NAMALWA (cell line): Measurements from ENCODE around the gene SIRT4.
A peak's percentile ranks its signal among the peaks of the same experiment; 100 is the strongest.
"Not testable (repeated sequence)": the region's sequence is repeated elsewhere in the genome, so short reads cannot be mapped to it uniquely, and the experiment has no call there.

Experiments
- DNase-seq: peaks from one replicate; pipeline ENCODE4 v3.0.0-alpha.2; 2015; ENCODE audit warnings: low spot score

The SIRT4 gene

DNA sequence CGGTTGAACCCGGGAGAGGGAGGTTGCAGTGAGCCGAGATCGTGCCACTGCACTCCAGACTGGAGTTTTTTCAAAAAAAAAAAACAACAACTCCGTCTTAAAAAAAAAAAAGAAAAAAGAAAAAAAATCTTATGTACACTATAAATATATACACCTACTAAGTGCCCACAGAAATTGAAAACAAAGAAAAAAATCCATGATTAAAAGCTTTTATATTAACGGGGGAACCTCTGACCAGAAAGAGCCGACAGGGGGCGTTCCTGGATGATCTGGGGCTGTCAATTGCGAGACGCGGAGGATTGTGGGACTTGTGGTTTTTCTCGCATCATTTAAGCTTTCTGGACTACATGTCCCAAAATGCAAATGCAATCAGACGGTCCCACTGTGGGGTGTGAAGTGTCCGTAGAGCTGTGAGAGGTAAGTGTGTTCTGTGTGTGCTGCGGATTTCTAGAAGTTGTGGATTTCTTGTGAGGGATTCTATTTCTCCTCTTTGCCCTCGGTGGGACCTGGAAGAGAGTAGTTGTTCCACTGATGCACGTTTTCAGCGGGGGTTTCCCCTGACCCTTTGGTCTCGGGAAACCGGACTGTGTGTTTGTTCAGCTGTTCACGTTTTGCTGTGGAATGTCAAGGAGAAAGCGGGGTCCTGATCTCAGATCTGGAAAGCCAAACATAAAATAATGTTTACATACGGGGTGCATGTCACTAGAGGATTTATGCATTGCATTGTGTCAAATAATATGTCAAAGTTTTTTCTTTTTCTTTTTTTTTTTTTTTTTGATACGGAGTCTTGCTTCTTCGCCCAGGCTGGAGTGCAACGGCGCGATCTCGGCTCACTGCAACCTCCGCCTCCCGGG, at the start of gene SIRT4:
SIRT4 (plus strand) TSS at position 360 of the 854 bp plus-strand sequence. CDS start 1,241 bp downstream, outside the sequence.
- DNase-seq = peak; percentile 98

DNA sequence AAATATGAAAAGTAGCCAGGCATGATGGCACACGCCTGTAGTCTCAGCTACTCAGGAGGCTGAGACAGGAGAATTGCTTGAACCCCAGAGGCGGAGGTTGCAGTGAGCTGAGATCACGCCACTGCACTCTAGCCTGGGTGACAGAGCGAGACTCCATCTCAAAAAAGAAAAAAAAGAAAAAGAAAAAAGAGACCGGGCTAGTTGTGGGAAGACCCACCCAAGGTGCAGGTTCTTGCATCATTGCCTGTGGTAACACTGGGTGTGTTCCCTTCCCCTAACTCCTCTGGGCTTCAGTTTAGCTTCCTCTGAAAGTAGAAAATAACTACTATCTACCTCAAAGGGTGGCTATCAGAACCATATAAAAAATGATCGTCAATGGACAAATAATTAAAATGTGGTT, 48.8 kb upstream of the SIRT4 start:
- DNase-seq = not testable (repeated sequence)

DNA sequence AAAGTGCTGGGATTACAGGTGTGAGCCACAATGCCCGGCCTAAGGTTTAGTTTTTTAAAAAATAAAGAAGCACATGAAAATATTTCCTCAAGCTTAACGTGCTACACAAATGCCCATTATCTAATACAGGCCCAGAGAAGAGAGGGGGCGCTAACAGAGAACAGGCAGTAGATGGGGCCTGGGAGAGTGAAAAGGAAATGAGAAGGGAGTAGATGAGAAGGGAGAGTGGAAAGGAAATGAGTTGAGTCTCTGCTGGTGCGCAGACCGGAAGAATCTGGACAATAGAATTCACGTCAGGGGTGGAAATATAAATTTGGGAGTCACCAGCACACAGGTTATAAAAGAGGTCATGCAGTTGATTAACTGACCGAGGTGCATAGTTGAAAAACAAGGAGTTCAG, 47.3 kb upstream of the SIRT4 start:
- no peak for DNase-seq

DNA sequence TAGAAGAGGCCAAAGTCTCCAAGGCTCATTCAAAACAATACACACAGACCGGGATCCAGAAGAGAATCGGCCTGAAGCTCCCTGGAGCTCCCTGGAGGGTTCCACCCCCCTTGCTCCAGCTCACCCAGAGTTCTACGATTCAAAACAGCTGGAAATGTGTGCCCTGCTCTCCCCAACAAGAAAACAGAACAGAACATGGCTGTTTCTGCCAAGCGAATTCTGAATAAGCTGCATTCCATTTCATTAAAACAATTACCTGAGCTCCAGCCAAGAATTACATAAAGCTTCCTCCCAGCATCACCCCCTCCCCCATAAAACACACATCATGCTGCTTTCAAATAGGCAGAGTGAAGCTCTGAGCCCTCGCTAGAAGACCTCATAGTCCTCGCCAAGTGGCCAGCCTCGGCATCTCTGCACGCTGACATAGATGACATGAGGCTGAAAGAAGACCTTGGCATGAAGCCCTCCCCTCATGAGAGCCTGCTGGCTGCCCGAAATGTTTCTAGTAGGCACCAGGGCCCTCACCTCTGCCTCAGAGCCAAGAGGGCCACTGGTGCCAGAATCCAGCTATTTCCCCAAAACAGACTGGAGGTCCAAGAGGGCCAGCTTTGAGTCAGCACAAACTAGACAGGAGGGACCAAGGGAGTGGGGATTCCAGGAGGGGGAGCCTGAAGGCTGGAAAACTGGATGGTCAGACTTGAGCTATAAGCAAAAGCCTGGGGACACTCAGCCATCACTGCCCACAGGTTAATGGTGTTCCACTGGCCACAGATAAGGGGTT, 44.9 kb upstream of the SIRT4 start:
- DNase-seq = no peak

GRCh38 chr12:120258323-120258896, 43.7 kb upstream of the SIRT4 start:
- no peak for DNase-seq

DNA sequence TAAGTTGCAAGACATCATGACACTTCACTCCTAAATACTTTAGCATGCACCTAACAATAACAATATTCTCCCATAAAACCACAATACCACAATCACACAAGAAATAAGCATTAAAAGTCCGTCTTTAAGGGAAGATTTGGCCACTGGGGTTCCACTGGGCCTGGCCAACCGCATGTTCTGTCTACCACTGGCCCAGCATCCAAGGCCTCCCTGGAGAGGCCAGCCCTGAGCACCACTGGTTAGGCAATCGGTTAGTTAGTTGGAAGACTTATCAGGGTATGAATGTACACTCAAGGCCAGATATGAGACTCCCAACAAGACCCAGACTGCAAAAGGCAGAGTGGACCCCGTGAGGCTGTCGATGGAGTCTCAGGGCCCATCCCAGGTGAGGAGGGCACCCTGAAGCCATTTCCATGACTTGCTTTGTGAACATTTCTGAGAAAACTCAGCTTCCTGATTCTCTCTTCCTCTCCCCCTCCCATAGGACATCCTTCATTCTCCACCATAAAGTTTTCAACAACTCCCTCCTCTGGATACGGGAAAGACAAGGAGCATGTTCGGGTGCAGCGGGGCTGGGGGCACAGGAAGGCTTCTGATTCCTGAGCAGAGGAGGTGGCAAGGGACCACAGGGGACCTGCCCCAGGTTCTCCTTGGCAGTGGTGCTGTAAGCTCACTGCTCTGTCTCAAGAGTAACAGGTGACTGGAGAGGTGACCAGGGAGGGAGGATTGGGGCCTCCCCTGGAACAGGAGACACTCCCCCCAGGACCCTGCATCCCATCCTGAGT, 42.5 kb upstream of the SIRT4 start:
- no peak for DNase-seq

- DNase-seq = no peak
Observed at GRCh38 chr12:120260607-120261006, 41.5 kb upstream of the SIRT4 start.

GRCh38 chr12:120261951-120262851, 39.9 kb upstream of the SIRT4 start:
- no peak for DNase-seq

- DNase-seq = no peak
Observed at GRCh38 chr12:120262852-120263747, 39.0 kb upstream of the SIRT4 start.

DNA sequence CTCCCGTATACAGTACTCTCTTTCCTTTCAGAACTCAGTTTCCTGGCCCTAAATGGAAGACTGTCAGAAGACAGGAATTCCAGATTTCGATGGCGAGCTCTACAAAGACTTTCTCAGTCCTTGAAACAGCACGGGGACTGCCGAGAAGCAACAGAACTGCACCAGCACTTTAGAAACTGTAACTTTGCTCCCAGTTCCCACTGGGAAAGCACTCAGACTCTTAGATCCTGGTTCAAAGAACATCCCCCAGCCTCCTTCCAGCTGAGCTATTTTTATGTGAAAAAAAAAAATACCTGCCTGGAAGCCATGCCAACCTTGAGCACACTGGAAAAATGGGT, 38.4 kb upstream of the SIRT4 start:
- DNase-seq = no peak

GRCh38 chr12:120264086-120264903, 37.8 kb upstream of the SIRT4 start:
- no peak for DNase-seq

GRCh38 chr12:120264904-120265472, 37.1 kb upstream of the SIRT4 start:
- DNase-seq = no peak

DNA sequence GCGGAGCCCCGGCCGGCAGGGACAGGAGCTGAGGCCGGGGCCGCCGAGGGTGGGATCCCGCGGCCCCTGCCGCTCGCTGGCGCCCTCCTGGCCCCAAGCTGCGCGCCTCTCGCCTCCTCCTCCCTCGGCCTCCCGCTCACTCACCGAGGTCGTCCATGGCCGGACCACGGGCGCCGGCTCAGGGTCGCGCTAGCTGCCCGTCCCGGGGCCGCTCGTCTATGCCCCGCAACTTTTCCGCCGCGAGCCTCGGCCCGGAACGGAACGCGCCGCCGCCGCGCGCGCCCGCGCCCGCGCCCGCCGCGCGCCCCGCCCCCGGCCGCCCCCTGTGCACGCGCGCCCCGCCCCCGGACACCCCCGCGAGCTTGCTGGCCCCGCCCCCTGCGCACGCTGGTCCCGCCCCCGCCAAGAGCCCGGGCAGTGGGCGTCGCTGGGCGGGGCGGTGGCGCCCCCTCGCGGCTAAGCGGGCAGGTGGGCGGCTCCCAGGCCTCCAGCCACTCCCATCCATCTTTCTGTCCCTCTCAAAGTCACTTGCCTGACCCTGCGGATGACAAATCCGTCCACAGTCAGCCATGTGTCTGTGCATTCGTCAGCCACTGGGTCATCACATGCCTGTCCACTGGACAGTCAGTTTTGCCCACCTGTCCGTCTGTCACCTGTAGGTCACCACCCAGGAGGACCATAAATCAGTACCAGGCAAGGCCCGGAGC, 36.5 kb upstream of the SIRT4 start, which contains the start of gene PXN:
PXN (minus strand) TSS at position 258 of the 707 bp plus-strand sequence; CDS start at position 157, 101 bp downstream.
- peak; percentile 83 for DNase-seq

- no peak for DNase-seq
Observed at GRCh38 chr12:120266180-120266870, 35.8 kb upstream of the SIRT4 start.

DNA sequence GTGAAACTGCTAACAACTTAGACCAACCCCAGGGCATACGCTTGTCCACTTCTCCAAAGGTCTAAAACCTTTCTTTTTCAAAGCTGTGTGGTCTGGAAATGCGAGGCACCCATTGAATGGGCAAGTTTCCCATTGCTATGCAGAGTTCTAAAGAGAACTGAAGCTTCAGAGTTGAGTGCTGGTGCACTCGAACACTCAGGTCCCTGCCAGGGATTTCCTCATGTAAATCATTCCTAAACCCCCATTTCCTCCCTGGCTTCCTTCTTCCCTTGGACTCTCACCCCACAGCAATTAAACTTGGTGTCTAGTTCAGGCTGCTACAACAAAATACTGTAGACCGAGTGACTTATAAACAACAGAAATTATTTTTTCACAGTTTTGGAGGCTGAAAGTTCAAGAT, 34.4 kb upstream of the SIRT4 start:
- DNase-seq = no peak

DNA sequence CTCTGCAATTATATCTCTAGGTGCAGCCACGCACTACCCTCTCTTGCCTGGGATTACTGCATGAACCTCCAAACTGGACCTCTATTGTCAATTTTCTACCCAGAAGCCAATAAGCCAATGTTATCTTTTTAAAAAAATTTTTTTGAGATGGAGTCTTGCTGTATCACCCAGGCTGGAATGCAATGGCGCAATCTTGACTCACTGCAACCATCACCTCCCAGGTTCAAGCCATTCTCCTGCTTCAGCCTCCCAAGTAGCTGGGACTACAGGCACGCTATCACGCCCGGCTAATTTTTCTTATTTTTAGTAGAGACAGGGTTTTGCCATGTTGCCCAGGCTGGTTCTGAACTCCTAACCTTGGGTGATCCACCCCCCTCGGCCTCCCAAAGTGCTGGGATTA, 25.4 kb upstream of the SIRT4 start:
- no peak for DNase-seq
